GM10847 (cell line): ENCODE results near the gene GRIA3.

Source experiments
- POLR2A ChIP-seq: IDR thresholded peaks from 2 replicates; pipeline ENCODE4 v1.6.1; 2011; ENCODE audit not compliant: insufficient read length; ENCODE audit errors: extremely low read depth

Gene GRIA3

GRCh38 chrX:123504047-123504446 lies 320.0 kb downstream of the GRIA3 start:
- no peak for TF ChIP-seq POLR2A

DNA sequence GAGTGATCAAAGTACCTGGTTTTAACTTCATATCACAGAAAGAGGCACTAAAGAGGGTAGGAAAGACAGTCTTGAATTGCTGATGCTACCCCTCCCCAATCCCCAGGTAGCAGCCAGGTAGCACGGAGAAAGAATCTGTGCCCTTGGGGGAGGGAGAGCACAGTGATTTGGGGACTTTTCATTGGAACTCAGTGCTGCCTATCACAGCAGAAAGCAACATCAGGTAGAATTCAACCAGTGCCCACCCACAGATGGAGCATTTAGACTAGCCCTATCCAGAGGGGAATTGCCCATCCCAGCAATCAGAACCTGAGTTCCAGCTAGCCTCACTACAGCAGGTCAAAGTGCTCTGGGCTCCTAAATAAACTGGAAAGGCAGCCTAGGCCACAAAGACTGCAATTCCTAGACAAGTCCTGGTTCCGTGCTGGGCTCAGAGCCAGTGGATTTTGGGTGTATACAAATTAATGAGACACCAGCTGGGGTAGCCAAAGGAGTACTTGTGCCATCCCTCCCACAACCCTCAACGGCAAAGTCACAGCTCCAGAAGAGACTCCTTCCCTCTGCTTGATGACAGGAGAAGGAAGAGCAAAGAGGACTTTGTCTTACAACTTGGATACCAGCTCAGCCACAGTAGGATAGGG lies 320.7 kb downstream of the GRIA3 start:
- no peak for TF ChIP-seq POLR2A

GRCh38 chrX:123513585-123514278 lies 329.7 kb downstream of the GRIA3 start:
- TF ChIP-seq POLR2A: no peak

GRCh38 chrX:123518791-123519190 lies 334.7 kb downstream of the GRIA3 start:
- TF ChIP-seq POLR2A: no peak

DNA sequence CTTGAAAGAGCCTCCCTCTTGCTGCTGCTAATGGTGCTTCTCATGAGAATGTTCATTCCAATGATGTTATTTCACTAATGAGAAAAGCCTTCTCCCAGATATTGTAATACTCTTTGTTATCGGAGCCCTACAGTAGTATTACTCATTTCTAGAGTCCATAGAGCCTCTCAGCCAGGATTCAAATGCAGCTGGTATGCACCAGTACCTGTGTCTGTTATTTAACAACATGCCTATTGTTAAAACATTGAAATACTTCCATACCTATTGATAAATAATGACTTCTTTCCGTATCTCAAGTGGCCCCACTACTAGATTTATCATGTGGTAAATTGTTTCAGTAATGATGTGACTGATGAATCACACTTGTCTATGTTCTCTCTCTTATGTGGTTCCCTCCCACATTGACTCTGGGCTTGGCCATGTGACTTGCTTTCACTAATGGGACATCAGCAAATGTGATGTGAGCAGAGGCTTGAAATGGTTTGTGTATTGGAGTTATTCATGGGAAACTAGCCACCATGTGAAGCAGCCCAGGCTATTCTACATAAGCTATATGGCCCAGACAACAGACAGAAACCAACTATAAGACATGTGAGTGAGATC lies 341.1 kb downstream of the GRIA3 start:
- TF ChIP-seq POLR2A: no peak
